SH-SY5Y (cell line): ENCODE measurements around the gene SLC4A9.

Source experiments
- GATA2 ChIP-seq: IDR thresholded peaks from 2 replicates; pipeline ENCODE4 v1.6.1; 2011; ENCODE audit warnings: mild to moderate bottlenecking, low read depth, low read length
- GATA3 ChIP-seq: IDR thresholded peaks from 2 replicates; pipeline ENCODE4 v1.6.1; 2011; ENCODE audit warnings: low read depth, mild to moderate bottlenecking, low read length, moderate library complexity

DNA sequence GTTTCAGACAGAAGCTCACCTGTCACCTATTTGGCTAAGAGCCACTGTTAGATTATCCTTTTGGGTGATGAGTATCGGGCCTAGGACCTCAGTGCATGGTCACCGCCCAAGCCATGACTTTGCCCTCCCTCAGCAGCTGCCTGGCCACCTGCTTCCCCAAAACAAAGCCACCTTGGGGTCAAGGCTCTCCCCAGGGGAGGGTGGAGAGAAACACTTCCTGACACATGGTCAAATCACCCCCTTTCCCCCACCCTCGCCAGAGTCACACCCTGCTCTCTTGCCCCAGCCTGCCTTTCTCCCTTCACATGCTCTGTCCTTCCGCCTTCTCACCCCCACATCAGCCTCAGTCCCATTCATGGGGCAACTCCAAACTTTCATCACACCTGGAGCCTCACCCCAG lies 11.9 kb upstream of the SLC4A9 start:
- no peak for TF ChIP-seq GATA2
- TF ChIP-seq GATA3 = no peak
